Medulla oblongata (tissue), 1 donor: ENCODE data around the gene MATN1.

Experiments
- DNase-seq: peaks from one replicate; pipeline ENCODE4 v3.0.0-alpha.2; 2015; ENCODE audit errors: extremely low spot score

The MATN1 gene

DNA sequence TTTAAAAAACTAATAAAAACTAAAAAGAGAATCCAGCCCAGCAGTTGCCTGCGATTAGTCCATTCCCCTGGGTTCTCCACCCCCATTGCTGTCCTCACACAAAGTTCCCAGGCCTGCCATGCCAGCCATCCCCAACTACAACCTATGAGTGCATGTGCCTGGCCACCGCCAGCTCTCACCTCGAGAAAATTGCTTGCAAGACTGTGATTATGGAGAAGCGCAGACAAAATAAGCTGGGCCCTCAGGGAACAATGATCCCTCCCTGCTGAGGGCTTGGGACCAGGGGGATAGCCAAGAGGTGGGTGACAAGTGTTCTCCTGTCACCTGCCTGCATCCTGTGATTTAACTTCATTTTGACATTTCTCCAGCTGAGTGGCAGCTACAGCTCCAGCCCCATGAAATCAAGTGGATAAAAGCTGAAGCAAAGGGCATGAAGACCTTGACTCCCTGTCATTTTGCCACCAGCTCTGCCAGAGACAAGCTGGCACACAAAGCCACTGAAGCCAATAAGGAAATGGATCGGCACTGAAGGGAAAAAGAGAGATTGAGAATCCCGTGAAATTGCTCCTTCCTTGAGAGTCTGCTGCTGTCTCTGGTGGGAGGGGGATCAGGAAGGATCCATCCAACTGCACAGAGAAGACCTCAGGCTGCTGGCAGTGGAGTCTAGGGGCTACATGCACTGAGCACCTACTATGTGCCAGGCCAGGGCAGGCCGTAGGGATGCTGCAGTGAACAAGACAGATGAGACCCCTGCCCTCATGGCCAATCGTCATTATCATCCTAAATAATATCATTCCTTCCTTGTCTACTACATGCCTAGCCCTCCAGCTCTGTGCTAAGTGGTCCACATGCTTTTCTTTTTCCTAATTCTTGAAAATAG lies 40.7 kb downstream of the MATN1 start:
- DNase-seq: no peak

DNA sequence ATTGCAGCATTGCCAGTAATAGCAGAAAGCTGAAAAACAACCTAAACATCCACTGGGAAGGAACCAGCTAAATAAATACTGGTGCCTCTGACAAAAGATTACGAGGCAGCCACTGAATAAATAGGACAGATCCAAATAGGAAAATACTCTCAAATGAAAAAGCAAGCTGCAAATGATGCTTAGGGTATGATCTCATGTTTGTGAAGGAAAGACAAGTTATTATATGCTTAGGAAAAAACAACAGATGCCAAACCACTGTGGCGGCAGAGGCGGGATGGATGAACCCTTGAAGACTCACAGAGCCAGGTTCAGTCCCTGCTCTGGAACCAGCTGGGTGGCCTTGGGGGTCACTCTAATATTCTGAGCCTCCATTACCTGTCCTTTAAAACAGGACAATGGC lies 41.6 kb downstream of the MATN1 start:
- DNase-seq: no peak

DNA sequence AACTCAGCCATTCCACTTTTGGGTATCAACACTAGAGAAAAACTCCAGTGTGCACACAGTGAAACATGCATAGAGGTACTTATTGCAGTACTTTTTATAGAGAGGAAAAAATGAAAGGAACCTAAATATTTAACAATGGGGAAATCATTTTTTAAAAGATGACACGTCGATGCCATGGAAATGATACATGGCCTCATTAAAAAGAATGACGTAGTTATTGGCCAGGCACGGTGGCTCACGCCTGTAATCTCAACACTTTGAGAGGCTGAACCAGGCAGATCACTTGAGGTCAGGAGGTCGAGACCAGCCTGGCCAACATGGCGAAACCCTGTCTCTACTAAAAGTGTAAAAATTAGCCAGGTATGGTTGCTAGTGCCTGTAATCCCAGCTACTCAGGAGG lies 42.5 kb downstream of the MATN1 start:
- no peak for DNase-seq

DNA sequence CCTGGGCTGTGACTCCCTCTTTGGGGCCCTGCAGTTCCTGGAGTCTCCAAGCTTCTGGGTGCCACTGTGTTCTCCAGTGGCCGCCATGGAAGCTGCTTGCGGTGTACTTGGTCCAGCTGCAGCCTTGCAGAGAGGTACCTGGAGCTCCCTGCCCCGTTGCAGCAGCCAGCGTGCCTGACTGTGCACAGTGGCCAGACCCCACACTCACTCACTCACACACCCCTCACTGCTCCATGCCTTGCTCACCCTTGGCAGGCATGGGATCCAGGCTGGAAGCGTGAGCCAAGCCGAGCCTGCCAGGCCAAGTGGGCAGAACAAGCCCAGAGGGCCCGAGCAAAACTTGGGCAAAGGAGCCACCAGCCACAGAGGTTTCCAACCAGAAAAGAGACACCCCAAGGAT lies 43.0 kb downstream of the MATN1 start:
- DNase-seq: no peak

DNA sequence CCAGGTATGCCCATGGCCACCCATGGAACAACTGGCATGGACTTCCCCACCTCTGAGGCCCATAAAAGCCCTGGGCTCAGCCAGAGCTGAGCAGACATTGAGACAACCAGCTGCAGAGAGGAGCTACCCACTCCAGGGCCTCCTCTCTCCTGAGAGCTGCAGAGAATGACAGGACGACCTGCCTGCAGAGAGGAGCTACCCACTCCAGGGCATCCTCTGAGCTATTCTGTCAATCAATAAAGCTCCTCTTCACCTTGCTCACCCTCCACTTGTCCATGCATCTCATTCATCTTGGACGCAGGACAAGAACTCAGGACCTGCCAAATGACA lies 43.4 kb downstream of the MATN1 start:
- no peak for DNase-seq

DNA sequence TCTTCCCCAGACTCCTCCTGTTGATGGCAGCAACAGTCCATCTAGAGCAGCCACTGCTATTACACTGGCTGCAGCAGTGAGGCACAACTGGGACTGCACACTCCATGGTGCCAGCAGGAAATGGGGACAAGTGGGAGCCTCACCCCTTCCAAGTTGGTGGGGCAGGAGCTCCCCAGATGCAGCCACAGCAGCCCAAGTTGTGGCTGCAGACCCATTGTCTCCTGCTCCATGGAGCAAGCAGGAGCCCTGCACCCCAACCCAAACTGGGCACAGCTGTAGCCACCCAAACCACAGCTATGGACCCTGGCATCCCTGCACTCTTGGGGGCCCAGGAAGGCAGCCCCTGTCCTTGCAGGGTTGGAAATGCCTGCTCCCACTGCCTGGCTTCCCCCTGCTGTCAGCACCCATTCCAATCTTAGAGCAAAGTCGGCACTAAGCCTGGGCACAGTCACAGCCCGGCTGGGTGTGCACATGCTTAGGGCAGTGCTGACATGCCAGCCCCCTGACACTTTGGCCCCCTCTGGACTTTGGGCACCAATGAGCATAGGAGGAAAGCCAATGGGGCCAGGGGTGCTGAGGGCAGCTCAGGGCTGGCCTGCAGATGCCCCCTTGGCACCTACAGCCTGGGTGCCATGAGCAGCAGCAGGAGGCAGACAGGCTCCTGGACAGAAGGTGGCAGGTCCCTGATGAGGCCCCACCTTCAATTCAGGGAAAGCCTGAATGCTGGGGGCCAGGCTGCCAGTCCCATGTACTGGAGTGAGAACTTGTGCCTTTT lies 44.0 kb downstream of the MATN1 start:
- DNase-seq: no peak

DNA sequence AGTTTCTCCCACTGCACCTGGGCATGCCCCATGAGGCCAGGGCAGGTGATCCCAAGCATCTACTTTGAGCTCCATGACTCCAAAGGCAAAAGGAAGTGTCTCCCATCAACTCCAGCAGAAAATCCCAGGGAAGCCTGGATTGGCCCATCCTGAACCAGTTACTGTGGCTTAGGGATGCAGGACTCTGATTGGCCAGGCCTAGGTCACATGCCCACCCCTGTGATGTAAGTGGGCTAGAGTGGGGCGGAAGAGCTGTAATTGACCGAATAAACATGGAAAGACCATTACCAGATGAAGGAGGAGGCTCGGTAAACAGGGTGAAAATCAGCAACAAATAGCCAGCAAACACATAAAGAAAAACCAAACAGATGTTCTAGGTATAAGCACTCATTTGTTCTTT lies 45.2 kb downstream of the MATN1 start:
- DNase-seq: no peak

DNA sequence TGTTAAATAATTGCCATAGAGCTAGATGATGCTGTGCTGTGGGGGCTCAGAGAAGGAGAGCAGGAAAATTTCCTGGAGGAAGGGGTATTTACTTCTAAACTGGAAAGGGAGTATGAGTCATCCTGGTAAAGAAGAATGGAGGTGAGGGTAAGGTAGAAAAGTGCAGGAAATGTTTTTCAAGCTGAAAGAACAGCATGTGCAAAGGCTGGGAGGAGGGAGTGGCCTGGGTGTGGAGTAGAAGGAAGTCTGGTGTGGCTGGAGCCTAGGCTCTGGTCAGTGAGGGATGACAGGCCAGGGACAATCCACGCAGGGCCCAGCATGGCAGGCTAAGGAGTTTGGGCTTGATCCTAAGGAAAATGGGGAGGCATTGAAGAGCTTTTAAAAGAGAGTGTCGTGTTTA lies 45.9 kb downstream of the MATN1 start:
- no peak for DNase-seq

DNA sequence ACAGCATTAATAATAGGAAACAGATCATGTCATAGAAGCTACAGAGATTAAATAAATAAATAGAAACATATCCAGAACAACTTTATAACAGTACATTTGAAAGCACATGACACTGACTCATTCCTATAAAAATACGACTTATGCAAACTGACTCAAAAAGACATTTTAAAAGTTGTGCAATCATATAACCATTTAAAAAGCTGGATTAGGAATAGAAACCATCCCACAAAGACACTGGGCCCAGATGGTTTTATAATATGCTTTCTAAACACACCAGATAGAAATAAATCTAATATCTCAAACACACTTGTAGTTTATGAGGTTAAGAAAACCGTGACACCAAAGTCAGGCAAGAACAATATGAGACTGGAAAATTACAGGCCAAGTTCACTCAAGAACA lies 47.6 kb downstream of the MATN1 start:
- no peak for DNase-seq

DNA sequence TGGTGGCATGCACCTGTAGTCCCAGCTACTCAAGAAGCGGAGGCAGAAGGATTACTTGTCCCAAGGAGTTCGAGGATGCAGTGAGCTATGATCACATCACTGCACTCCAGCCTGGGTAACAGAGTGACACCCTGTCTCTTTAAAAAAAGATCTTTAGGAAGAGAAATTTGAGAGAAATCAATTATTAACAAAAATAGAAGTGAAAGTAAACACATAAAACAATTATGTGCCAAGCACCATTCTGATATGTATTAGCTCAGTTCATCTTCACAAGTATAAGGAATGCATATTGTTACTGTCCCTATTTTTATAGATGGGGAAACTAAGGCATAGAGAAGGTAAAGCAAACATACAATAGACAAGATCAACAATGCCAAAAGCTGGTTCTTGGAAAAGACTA lies 48.1 kb downstream of the MATN1 start:
- no peak for DNase-seq

DNA sequence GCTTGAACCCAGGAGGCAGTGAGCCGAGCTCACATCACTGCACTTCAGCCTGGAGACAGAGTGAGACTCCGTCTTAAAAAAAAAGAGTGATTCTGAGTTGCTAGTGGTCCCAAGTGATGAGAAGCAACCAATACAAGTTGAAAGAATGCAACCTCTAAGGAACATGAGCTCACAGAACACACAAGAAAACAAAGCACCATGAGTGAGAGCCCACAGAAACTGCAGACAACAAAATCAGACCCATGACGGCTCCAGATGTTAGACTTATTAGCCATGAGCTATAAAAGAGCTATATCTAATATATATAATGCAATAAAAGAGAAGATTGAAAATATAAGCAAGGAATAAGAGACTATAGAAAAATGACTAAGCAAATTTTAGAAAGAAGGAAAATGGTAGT lies 50.0 kb downstream of the MATN1 start:
- no peak for DNase-seq

DNA sequence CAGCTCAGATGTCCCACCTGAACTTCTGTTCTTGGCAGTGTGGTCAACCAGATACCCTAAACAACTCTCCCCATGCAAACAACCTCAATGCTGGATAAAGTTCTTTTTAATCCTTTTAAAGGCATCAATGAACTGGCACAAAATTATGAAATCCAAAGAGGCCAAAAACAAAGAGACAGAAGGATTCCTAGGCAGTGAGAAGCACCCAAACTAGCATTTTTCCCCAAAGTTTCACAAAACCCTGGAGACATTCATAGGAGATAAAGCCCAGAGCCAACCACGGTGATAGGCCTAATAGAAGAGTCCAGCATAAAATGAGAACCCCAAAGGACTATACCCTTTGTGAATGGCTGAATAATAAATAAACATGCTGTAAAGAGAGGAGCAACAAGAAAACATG lies 50.7 kb downstream of the MATN1 start:
- DNase-seq: no peak

DNA sequence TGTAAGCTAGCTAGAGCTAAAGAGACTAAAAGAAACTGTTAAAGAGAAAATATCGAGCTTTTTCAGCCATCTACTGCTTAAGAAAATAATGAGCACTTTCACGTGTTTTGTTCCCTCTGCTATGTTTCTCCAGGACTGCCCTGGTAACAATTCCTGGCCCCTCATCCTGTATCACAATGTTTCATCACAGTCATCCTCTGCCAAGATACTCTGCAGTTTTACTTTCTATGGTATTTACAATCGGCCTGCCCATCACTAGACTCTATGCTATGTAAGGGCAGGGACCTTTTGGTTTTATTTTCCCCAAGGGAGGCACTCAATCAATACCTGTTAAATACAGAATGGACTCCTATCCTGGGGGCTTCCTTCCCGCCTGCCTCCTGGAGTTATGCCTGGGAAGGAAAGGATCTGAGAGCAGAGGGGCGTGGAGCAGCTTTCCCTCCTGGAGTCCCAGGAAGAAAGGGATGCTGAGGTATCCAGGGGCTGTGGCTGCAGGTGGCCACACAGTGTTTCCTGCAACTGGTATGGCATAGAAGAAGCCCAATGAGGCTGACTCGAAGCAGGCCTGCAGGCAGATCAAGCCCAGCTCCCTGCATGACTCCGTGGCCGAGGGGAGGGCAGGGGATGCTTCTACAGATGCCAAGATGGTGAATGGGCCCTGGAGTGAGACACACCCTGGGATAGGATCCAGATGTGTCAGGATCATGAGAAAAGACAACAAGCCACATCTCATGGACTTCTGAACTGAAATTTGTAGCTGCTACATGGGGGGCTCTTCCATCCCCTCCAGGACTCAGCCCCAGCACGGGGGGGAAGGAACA lies 52.9 kb downstream of the MATN1 start:
- DNase-seq: no peak

DNA sequence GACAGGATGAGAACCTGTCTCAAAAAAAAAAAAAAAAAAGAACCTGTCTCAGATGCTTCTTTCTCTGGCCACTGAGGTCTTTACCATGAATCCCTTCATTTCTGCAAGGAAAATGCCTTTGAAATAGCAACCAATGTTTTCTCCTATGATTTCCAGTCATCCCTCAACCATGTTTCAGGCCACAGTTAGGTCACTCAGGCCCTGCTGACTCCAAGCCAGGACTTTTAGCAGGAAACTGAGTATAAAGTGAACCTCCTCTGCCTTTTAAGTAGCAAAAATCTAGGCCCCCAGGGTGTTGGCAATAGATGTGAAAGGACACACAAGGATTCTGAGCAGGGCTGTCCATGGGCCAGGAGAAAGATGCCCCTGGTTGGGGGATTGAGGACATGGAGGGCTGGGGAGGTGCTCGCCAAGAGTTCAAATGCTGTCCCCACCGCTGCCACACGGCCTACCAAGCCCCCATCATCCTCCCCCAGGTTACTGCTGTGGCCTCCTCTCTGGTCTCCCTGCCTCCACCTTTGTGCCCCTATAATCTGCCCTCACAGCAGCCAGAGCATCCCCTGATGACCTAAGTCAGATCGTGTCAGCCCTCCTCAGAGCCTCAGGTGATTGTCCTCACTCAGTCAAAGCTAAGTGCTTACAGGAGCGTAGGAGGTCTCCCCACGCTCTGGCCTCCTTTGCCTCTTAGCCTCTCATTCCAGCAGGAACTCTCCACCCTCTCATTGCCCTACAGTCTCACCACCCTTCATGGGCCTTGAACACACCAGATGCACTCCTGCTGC lies 54.6 kb downstream of the MATN1 start:
- no peak for DNase-seq

DNA sequence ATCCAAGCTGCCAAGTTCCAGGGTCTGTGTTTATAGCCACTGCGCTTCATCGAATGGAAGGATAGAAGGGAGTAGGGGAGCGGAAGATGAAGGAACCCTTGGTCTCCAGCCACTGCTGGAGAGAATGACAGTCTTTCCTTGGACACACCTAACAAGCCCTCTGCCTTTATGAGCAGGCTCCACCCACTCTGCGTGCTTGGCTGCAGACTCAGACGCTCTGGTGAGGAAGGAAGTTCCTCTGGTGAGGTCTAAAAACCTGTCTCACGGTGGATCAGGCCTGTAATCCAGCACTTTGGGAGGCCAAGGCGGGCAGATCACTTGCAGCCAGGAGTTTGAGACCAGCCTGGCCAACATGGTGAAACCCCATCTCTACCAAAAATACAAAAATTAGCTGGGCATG lies 55.4 kb downstream of the MATN1 start:
- DNase-seq: no peak

DNA sequence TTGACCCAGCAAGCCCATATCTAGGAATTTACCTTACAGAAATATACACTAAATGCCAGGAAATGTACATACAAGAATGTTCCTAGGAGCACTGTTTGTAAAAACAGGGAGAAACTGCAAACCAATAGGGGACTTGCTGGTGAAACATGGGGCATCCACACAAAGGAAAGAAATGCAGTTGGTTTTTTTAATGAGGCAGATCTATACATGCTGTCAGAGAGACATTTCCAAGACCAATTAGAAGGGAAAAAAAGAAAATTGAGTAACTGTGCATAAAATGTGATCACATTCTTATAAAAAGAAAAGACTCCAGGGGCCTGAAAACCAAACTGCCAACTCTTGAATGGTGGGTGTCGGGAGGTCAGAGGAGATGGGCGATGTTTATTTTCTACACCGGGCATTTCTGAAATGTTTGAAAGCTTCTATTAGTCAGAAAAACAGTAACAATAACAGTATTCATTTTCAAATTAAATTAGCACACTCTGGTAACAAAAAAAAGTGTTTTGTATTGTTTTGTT lies 56.6 kb downstream of the MATN1 start:
- DNase-seq: no peak

DNA sequence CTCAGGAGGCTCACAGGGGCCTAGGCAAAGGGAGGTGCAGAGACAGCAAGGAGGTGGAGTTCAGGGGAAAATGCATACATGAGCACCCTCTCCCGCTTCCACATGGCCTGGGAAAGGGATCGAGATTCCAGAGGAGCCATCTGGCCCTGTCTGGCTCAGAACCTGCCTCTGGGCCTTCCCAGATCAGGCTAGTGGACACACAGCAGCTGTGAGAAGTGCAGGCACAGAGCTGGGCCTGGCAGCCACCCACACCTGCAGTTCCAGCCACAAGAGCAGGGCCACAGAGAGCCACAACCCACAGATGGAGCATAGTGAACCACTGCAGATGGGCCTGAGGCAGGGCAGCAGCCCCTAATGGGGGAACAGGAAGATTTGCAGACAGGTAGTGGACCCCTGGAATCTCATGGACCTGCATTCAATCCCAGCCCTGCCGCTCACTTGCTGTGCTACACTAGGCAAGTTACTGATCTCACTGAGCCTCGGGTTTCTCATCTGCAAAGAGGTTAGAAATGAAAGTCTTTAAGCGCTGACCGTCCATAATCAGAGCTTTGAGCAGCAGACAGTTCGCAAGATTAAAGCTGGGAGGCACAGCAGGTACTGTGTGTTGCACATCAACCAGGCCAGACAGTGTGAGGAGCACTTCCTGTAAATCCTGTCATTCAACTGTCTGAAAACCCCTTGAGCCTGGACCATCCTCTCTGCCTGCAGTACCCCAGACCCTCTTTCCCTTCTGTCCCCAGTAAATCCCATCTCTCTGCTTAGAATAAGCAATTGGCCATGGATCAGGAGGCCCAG lies 58.0 kb downstream of the MATN1 start:
- no peak for DNase-seq

DNA sequence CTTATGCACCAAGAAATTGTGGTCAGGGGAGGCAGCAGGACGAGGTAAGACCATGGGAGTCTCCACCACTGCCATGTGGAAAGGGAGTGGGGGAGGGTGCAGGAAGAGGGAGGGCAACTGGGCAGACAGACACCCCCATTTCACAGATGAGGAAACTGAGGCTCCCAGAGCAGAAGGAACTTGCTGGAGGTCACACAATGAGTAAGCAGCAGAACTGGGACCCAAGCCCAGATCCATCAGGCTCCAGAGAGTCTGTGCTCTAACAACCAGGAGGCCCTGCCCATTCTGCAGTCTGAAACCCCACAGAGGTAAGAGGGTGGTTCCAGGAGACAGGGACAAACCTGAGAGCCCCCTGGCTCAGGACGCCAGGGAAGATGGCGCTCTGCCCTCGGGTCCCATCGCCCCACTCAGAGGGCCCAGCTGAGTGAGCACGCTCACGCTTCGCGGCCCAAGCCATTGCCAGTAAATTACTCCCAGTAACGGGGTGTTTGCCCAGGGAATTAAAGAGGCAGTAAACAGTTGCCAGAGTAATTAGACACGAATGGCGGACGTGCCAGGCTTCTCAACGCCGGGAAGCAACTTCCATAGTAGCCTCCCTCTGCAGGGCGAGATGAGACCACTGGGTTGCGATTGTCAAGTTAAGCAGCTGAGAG lies 59.2 kb downstream of the MATN1 start:
- DNase-seq: peak; percentile 7

DNA sequence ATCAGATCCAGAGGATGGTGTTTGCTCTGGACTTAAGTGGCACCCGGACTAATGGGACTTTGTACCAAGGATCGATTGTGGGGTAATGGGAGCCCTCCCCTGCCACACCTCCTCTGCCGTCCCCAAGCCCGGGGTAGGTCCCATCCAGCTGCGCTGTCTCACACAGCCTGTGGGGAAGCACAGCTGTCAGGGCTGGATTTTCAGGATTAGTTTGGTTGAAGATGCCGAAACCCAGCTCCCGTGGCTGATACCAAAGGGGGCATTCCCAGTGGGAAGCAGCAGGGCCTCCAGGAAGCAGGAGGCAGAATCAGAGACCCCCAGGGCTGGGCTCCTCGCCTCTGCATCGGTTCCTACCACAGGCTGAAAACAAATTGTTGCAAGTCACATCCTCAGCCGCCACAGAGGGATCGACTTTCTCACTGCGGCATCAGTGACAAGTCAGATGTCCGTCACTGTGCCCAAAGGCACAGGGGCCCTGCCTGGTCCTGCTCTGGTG lies 59.7 kb downstream of the MATN1 start:
- no peak for DNase-seq

DNA sequence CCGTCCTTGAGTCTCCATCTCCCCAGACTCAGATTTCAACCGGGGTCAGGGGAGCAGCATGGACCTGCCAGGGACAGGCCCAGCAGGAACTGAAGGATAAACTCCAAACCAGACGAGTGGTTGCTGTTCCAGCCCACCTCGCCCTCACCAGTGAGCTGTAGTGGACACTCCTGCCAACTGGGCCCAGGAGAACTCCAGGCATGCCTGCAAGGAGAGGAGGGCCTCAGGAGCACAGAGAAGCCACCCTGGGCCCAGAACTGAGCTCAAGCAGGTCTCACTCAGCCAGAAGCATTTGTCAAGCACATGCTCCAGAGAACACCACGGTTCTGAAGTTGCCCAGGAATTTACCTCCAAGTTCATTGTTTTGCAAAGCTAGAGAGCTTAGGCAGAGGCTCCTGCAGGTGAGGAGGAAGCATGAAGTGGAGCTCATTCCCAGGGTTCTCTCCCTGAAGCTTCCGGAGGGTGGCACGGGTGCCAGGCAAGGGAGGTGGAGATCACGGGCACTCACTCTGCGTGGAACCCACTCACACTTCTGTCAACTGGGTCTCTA lies 61.0 kb downstream of the MATN1 start:
- DNase-seq: no peak
